Small intestine (tissue), 7 donors: ENCODE measurements around the gene MED12L. TPM values are rescaled to one million over a fixed set of nuclear protein-coding genes. Genes with fewer than 3 reads are reported as not detected.
A peak's percentile ranks its signal among the peaks of the same experiment; 100 is the strongest.

Source experiments
- DNase-seq, 2 donors: peaks; one replicate each; pipeline versions ENCODE4 v3.0.0 to v3.0.0-alpha.2; 2013
- FAIRE-seq: peaks from 2 replicates; lab custom pipeline; 2012; peaks lifted over from hg19 to GRCh38; lab: Jason Lieb, UNC
- H3K27ac ChIP-seq, 3 donors: one replicate each; pipeline ENCODE4 v1.5.1; 2013; ENCODE audit warnings: low read length in 2 of 3, mild to moderate bottlenecking in 2 of 3, control low read depth in 1 of 3, inconsistent platforms in 1 of 3, low read depth in 1 of 3, moderate library complexity in 1 of 3
- H3K27me3 ChIP-seq, 3 donors: one replicate each; pipeline ENCODE4 v1.6.1; 2013; ENCODE audit warnings: low read length in 3 of 3, inconsistent platforms in 1 of 3; ENCODE audit not compliant: control insufficient read depth in 3 of 3, insufficient read depth in 3 of 3
- H3K36me3 ChIP-seq, 3 donors: one replicate each; pipeline ENCODE4 v1.6.1; 2013; ENCODE audit warnings: low read length in 3 of 3, inconsistent platforms in 1 of 3, low read depth in 1 of 3, mild to moderate bottlenecking in 1 of 3, moderate library complexity in 1 of 3; ENCODE audit not compliant: control insufficient read depth in 3 of 3, insufficient read depth in 2 of 3
- H3K4me1 ChIP-seq, 3 donors: one replicate each; pipeline ENCODE4 v1.6.1; 2013; ENCODE audit warnings: low read length in 2 of 3, inconsistent platforms in 1 of 3, low read depth in 1 of 3, mild to moderate bottlenecking in 1 of 3, moderate library complexity in 1 of 3; ENCODE audit not compliant: control insufficient read depth in 3 of 3, insufficient read depth in 2 of 3
- H3K4me3 ChIP-seq, 3 donors: one replicate each; pipeline ENCODE4 v1.5.1; 2013; ENCODE audit warnings: low read length in 3 of 3, control low read depth in 1 of 3, inconsistent platforms in 1 of 3, low read depth in 1 of 3, mild to moderate bottlenecking in 1 of 3, moderate library complexity in 1 of 3
- H3K9me3 ChIP-seq, 2 donors: one replicate each; pipeline ENCODE4 v1.6.1; 2013; ENCODE audit warnings: low read depth in 1 of 2, low read length in 1 of 2; ENCODE audit not compliant: control insufficient read depth in 2 of 2, insufficient read depth in 1 of 2
- WGBS, 3 donors: extraction: QIAGEN DNeasy Blood & Tissue Kit; methylation state at CpG; one replicate each; pipeline ENCODE4 v1.1.7; 2013; 5-methylcytosine and 5-hydroxymethylcytosine counted together
- polyA plus RNA-seq, 4 donors: library from polyadenylated mRNA; stranded (reverse) in 3 of 4; unstranded in 1 of 4; fragments of 200-250 nt in 3 of 4; fragments of 120-200 nt in 1 of 4; gene quantifications; one replicate each; pipeline versions ENCODE4 v1.2.1 to v1.2.3, GENCODE V29; 2013
- donor health status: healthy with polysubstance abuse.
- donor health status: control.
- donor health status: control.
- donor health status: Bipolar disorder and iron deficiency.
- donor health status: healthy.

Gene MED12L
- polyA plus RNA-seq, 4 donors: 0.16 to 2.4 (median 0.36) TPM

DNA sequence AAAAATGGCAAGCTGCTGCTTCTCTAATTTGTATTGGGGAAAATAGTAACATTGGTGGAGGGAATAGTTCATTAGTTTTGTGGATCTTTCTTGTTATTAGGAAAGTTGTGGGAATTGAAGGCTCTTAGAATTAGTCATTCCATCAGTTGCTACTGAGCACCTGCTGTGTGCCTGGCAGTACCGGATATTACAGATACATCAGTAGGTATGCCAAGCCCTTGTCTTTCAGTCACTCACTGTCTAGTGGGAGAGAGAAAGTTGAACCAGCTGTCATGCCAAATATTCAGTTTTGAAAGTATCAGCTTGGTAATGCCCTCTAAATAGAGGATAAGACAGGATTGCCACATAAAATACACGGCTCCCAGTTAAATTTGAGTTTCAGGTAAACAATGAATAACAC, 342.9 kb downstream of the MED12L start:
- no peak for FAIRE-seq
- Histone ChIP-seq H3K27ac (no peak overlapping the region), H3K9me3 (no peaks in the 10 kb centered on the region), H3K4me3 (no peak overlapping the region), H3K36me3 (peaks cover 0 to 4% (median 0%) of the 10 kb centered on the region in 3 donors), H3K4me1 (no peaks in the 10 kb centered on the region), H3K27me3 (no peaks in the 10 kb centered on the region)
- DNase-seq: no peak
- 84 to 90% (median 90%) methylated on average over 2 of the region's 2 CpGs for WGBS, 3 donors

DNA sequence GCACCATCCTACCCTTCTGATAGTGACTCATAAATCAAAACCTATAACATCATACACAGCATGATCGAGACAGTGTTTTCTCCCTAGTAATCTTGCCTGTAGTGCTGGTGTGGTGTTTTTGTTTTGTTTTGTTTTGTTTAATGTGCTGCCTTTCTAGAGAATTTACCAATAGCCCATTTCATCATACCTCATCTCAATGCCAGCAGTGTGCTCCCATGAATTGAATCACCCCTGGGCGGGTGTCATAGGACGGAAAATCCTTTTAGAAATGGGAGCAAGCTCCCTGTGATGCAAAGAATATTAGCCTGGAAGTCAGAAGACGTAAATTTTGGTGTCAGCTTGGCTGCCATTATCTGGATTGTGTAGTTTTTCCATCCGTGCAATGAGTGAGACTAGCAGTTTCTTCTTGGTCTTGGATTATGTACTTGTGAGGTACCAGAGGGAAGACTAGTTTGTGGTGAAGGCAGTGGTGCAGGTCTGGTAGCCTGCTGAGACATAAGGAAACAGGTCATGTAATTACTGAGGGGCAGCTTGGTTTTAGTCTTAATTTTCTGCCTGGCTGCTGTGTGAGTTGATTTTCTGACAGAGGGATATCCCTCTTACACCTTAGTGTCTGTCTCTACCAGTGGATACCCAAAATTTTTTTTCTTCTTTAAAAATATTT, 345.5 kb downstream of the MED12L start:
- WGBS, 3 donors: 87 to 90% (median 89%) methylated on average over 5 of the region's 5 CpGs
- H3K4me3 ChIP-seq: no peak overlapping the region
- DNase-seq: no peak
- no peaks in the 10 kb centered on the region for H3K9me3 ChIP-seq
- no peaks in the 10 kb centered on the region for H3K4me1 ChIP-seq
- no peak for FAIRE-seq
- no peaks in the 10 kb centered on the region for H3K27me3 ChIP-seq
- H3K27ac ChIP-seq: no peak overlapping the region
- peaks cover 0 to 4% (median 0%) of the 10 kb centered on the region in 3 donors for H3K36me3 ChIP-seq

DNA sequence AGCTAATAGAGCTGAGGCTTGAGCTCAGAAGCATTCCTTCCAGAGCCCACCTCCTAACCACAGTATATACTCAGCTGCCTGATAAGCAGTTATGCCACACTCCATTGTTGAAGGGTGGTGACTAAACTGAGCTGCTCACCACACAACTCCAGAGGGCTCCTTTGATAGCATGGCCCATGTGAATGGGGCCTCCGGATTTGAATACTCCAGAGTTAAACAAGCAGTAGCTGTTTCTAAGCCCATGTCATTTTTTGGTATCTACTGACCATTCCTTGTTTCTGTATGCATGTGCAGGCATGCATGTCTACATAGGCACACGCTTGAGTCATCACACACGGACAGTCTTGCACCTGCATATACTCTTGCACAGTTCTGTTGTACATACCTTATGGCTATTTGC, 346.5 kb downstream of the MED12L start:
- no peak overlapping the region for H3K27ac ChIP-seq
- 87 to 95% (median 90%) methylated on average over 3 of the region's 3 CpGs for WGBS, 3 donors
- FAIRE-seq (no peak), DNase-seq (no peak)
- no peaks in the 10 kb centered on the region for H3K27me3 ChIP-seq
- H3K4me1 ChIP-seq: no peaks in the 10 kb centered on the region
- H3K36me3 ChIP-seq: peaks cover 0 to 4% (median 0%) of the 10 kb centered on the region in 3 donors
- H3K9me3 ChIP-seq: no peaks in the 10 kb centered on the region
- H3K4me3 ChIP-seq: no peak overlapping the region

DNA sequence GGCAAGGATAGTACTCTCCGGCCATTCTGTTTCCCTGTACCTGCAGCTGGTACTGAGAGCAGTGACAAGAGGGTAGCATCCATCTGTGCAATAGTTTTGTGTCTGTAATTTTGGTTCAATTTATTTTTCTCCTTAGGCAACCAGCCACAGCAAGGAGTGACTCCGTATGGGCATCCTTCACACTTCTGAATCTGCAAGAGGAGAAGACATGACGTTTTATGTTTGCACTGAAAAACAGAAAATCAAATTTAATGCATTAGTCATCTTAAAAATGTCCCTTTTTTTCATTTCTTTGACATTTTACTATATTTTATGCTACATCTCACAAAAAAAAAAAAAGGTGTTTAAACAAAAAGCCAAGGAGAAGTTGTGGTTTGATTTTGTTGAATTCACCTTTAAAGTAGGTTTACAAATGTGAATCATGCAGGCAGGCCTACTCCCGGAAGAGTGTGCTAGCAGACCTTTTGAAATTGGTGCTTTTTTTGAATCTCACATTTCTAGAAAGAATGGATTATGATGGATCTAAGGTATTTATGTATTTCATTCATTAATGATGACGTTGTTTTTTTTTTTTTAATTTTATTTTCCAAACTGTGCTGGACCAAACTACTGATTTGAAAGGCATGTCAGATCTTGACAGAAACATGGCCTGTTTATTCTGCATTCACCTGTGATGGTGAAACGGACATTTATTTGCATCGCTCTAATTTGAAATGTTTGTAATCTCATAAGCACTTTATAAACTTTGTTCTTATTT, 347.3 kb downstream of the MED12L start:
- Histone ChIP-seq H3K9me3 (no peaks in the 10 kb centered on the region), H3K36me3 (peaks cover 0 to 4% (median 0%) of the 10 kb centered on the region in 3 donors), H3K4me1 (no peaks in the 10 kb centered on the region), H3K27ac (no peak overlapping the region), H3K27me3 (no peaks in the 10 kb centered on the region), H3K4me3 (no peak overlapping the region)
- 87 to 92% (median 89%) methylated on average over 7 of the region's 7 CpGs for WGBS, 3 donors
- no peak for DNase-seq
- FAIRE-seq: no peak

- Histone ChIP-seq H3K4me3 (no peak overlapping the region), H3K36me3 (no peaks in the 10 kb centered on the region), H3K27me3 (no peaks in the 10 kb centered on the region), H3K27ac (no peak overlapping the region), H3K4me1 (no peaks in the 10 kb centered on the region), H3K9me3 (no peaks in the 10 kb centered on the region)
- WGBS, 3 donors: 44 to 65% (median 62%) methylated on average over 1 of the region's 1 CpG
- FAIRE-seq (no peak), DNase-seq (no peak)
Measured at GRCh38 chr3:151434151-151434890, 348.9 kb downstream of the MED12L start.

GRCh38 chr3:151436675-151437446, 351.4 kb downstream of the MED12L start:
- no peaks in the 10 kb centered on the region for H3K27me3 ChIP-seq
- DNase-seq (no peak), FAIRE-seq (no peak)
- H3K4me1 ChIP-seq: no peaks in the 10 kb centered on the region
- no peak overlapping the region for H3K27ac ChIP-seq
- H3K9me3 ChIP-seq: no peaks in the 10 kb centered on the region
- WGBS, 3 donors: 73 to 87% (median 78%) methylated on average over 8 of the region's 8 CpGs
- H3K4me3 ChIP-seq: no peak overlapping the region
- no peaks in the 10 kb centered on the region for H3K36me3 ChIP-seq

DNA sequence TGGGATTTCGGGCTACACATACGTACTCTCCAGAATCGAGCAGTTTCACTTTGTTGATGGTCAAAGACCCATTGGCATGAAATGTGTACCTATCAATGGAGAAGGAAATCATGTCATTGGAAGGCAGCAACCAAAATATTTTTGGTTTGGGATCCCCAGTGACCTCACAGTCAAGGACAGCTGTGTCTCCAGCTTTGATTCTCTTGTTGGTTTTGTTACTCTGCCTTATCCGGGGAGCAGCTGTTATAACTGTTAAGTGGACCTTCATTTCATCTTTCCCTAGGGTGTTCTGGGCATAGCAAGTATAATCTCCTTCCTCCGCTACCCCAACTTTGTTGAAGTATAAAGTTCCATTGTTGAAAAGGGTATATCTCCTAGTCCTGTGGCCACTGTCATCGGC, 352.4 kb downstream of the MED12L start:
- Histone ChIP-seq H3K9me3 (no peaks in the 10 kb centered on the region), H3K4me1 (no peaks in the 10 kb centered on the region), H3K4me3 (no peak overlapping the region), H3K27ac (no peak overlapping the region), H3K27me3 (no peaks in the 10 kb centered on the region), H3K36me3 (no peaks in the 10 kb centered on the region)
- 88 to 95% (median 94%) methylated on average over 6 of the region's 6 CpGs for WGBS, 3 donors
- DNase-seq (no peak), FAIRE-seq (no peak)

DNA sequence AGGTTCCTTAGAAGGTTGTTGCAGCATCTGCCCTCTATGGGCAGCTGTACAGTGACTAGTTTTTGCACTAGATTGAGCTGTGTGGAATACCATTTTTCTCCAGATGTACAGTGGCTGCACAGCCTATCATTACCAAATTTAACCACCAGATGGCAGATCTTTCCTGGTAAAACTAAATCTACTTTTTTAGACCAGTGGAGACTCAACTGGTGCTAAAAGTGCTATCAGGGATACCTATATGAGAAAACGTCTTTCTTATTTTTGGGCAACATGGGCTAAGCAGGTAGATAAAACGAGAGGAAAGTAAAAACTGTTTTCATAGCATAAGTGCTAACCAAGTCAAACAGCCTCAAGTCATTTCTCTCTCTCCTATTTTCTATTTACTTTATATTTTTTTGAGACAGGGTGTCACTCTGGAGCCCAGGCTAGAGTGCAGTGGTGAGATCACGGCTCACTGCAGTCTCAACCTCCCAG, 354.2 kb downstream of the MED12L start:
- H3K4me1 ChIP-seq: no peaks in the 10 kb centered on the region
- H3K9me3 ChIP-seq: no peaks in the 10 kb centered on the region
- no peaks in the 10 kb centered on the region for H3K27me3 ChIP-seq
- DNase-seq: peak; percentile 62 to 80
- no peak overlapping the region for H3K27ac ChIP-seq
- WGBS, 3 donors: 11 to 32% (median 17%) methylated on average over 3 of the region's 3 CpGs
- H3K4me3 ChIP-seq: no peak overlapping the region
- H3K36me3 ChIP-seq: no peaks in the 10 kb centered on the region
- FAIRE-seq: no peak
